Measurements from ENCODE around the gene HERC5.
"Not testable (repeated sequence)": the region's sequence is repeated elsewhere in the genome, so short reads cannot be mapped to it uniquely, and the experiment has no call there.

HERC5 gene

DNA sequence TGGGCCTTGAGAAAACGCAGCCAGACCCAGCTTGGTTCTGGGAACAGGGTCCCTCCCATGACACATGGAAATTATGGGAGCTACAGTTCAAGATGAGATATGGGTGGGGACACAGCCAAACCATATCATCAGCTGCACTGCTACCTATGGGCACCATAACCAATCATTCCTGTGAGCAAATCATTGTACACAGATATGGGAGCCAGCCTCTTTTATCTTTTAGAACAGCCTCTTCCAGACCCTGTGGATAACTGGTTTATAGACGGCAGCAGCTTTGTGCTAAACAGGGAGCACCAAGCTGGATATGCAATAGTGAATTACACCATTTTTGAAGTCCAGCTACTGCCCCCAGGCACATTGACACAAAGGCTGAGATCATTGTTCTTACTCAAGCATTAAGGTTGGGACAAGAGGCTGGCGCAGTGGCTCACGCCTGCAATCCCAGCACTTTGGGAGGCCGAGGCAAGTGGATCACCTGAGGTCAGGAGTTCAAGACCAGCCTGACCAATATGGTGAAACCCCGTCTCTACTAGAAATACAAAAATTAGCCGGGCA, 8.6 kb upstream of the HERC5 start:
- DNase-seq (ENCODE audit: low read depth): not testable (repeated sequence)

DNA sequence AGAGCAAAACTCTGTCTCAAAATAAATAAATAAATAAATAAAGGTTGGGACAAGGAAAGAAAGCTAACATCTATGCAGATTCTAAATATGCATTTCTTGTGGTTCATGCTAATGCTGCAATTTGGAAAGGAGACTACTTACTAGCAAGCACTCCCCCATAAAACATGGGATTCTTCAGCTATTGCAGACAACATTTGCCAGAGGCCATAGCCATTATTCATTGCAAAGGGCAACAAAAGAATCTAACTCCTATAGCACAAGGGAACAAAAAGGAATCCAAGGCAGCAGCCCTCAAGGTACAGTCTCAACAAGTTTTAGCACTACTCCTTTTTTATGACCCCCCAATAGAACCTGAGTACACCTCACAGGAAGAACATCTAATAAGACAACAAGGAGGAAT, 8.0 kb upstream of the HERC5 start:
- DNase-seq (ENCODE audit: low read depth): no peak

DNA sequence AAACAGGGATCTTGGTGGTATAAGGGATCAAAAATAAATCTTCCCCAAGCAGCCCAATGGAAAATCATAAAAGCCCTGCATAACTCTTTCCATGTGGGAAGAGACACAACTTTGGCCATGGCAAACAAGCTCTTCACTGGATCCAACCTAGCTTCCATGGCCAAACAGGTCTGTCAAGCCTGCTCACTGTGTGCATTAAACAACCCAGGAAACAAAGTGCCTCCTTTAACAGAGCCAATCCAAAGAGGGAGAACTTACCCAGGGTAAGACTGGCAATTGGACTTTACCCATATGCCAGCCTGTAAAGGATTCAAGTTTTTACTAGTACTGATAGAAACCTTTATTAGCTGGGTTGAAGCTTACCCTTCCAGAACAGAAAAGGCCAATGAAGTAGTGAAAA, 7.6 kb upstream of the HERC5 start:
- no peak for DNase-seq (ENCODE audit: low read depth)

DNA sequence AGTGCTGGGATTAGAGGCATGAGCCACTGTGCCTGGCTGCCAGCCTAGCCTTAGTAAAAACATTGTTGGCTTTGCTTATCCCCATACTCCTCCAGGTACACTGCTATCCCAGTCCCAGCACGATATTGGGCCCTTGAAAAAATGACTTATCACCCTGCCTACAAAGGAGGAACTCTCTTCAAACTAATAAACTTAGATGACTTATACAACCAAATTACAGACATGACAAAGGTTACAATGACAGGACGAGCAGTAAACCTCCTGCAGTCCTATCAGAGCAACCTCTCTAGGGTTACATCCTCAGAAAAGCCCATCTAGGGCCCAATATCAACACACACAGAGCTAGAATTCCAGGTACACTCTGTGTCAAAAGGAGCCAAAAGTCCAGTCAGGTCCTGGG, 5.7 kb upstream of the HERC5 start:
- DNase-seq (ENCODE audit: low read depth): no peak

DNA sequence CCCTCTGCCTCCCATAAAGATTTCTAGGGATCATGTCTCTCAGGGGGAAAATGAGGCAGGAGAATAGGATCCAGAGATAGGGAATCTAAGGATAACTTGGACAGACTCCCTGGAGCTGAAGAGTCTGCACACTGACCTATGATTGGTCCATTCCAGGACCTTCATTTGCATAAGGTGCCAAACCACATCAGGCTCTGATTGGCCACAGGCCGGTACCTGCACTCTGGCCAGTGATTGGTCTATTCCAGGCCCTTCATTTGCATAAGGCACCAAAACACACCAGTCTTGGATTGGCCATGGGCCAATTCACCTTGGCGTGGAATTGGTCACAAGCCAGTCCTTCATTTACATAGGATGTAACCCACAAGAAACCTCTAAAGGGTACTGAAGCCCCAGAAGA, 4.0 kb upstream of the HERC5 start:
- DNase-seq (ENCODE audit: low read depth): no peak

DNA sequence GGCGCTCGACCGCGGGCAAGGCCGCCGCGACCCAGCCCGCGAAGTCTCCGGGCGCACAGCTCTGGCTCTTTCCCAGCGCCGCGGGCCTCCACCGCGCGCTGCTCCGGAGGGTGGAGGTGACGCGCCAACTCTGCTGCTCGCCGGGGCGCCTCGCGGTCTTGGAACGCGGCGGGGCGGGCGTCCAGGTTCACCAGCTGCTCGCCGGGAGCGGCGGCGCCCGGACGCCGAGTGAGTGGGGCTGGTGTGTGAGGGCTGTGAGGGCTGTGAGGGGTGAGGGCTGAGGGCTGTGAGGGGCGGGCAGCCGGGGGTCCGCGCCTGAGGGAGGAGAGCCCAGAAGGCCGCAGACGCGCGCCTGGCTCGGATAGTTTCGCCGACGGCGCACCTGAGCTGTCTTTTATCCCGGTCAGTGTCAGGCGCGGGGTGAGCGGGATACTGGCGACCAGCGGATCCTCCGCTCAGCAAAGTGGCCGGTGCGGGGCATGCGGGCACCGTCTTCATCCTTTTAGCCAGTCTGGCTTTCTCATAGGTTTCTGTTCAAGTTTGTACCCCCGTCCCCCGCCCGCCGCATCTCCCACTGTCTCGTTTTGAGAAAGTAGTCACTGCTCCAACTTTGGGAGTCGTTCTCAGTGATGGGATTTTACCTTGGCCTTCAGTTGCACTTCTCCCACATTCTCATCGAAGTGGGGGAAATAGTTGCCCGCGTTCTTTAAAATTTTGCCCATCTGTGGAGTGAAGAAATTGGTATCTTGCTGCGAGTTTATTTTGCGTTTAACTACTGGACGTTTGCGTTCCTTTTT, 586 bp downstream of the HERC5 start:
- DNase-seq (ENCODE audit: low read depth): no peak

DNA sequence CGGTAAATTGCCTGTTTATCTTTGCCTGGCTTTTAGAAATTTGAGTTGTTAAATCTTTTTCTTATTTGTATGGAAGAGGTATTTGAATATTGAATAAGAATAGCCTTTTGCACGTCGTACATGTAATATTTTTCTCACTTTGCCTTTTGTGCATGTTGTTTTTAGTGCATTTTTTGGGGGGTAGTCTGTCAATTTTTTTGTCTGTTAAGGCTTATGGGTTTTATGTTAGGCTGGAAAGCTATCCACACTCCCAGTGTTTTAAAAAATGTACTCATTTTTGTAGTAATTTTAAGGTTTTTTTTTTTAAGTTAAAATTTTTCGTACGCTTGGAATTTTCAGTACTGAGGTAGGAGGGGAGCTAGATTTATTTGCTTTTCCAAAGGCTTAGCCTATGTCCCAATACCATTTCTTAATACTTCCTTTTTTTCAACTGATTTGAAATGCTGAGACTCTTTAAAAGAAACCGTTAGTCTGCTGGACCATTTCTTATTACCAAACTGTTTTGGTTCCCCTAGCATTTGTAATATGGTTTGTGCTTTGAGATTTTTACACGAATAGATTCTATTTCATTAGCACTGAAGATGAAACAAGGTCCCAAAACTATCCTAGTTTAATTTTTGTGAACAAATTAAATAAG, 1.3 kb downstream of the HERC5 start:
- no peak for DNase-seq (ENCODE audit: low read depth)

DNA sequence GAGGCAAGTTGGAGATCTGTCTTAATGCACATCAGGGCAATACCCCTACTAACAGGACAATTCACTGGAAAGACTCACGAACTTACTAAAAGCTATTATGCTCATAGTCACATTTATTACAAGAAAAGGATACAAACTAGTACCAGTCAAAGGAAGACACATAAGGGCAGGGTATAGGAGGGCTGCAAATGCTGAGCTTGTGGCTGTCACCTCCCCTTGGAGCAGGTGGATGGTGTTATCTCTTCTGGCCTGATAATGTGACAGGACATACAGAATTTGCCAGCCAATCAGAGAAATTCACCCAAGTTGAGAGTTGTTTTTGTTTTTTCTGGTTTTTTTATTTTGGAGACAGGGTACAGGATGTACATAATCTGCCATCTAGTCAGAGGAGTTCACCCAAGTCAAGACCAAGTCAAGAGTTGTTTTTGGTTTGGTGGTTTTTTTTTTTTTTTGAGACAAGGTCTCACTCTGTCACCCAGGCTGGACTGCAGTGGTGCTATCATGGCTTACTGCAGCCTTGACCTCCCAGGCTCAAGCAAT, 8.8 kb downstream of the HERC5 start:
- DNase-seq (ENCODE audit: low read depth): no peak

DNA sequence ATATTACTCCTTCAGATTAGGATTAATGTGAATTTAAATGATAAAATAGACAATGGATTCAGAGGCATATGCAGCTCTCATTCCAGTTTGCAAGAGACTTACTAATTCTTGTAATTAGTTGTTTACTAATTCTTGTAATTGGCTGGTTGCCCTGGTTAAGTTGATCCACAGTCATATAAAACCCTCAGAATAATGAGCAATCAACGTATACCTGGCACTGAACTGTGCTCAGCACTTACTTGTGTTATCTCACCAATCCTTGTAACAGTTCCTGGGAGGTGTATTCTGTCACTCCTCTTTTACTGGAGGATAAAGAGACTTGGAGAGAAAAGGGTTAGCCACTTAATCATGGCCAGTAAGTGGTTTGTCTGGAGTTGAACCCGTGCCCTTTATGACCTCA, 10.5 kb downstream of the HERC5 start:
- DNase-seq (ENCODE audit: low read depth): no peak

DNA sequence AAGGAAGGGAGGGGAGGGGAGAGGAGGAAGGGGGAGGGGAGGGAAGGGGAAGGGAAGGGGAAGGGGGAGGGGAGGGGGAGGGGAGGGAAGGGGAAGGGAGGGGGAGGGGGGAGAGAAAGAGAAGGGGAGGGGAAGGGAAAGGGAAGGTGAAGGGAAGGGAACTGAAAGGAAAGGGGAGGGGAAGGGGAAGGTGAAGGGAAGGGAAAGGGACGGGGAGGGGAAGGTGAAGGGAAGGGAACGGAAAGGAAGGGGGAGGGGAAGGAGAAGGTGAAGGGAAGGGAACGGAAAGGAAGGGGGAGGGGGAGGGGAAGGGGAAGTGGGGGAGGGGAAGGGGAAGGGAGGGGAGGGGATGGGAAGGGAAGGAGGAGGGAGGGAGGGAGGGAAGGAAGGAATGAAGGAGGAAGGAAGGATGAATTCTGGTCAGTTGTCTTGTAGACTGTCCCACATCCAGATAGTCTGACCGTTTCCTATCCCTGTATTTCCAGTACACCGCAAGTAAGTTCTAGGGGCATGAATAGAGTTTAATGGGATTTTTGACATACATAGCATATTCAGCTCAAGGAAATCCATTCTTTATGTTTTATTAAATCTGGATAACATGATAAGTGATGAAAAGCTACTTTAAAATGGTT, 20.4 kb downstream of the HERC5 start:
- DNase-seq (ENCODE audit: low read depth): no peak

DNA sequence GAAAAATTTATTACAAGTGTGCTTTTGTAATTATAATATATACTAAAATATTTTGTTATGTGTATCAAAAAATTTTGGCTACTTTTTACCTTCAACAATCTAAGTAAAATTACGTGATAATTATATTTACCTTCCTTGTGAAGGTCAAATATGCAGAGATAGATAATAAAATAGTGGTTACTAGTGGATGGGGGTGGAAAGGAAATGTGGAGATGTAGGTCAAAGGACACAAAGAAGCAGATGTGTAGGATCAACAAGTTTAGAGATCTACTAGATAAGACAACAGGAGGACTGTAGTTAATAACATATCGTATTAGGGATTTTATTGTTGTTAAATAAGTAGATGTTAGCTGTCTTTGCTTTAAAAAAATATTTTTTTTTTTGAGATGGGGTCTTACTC, 21.3 kb downstream of the HERC5 start:
- no peak for DNase-seq (ENCODE audit: low read depth)

DNA sequence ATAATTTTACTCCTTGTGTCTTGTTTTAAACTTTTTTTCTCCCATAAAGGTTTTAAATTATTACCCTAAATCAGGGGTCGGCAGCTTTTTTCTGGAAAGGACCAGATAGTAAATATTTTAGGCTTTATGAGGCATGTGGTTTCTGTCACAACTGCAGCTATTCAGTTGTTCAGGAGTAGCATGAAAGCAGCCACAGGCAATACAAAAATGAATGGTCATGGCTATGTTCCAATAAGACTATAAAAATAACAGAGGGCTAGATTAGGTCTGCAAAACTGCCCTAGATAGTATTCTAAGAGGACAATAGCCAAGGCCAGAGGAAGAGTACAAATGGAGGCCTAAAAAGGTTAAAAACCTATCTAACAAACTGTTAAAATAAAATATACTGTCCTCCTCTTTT, 24.6 kb downstream of the HERC5 start:
- no peak for DNase-seq (ENCODE audit: low read depth)

DNA sequence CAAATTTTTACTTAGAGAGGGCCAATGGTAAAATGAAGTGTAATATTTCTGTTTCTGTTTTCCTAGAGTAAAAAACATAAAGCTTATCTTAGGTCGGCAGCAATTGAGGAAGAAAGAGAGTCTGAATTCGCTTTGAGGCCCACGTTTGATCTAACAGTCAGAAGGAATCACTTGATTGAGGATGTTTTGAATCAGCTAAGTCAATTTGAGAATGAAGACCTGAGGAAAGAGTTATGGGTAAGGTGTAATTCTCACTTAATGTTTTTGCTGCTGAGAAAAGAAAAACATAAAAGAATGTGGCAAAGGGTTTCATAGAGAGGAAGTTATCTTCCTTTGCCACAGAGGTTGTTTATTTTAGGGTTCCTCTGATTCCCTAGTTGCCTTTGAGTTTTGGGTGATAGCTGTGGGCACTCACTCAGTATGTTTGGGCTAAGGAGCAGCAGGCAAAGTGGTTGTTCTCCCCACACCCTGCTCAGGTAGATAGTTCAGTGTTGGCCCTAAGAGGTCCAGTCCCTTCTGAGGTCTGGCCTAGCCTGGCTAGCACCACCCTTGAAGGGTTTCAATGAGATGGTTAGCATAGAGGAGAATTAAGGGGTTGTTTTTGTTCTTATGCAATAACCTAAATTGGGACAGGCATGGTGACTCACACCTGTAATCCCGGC, 32.3 kb downstream of the HERC5 start:
- no peak for DNase-seq (ENCODE audit: low read depth)

DNA sequence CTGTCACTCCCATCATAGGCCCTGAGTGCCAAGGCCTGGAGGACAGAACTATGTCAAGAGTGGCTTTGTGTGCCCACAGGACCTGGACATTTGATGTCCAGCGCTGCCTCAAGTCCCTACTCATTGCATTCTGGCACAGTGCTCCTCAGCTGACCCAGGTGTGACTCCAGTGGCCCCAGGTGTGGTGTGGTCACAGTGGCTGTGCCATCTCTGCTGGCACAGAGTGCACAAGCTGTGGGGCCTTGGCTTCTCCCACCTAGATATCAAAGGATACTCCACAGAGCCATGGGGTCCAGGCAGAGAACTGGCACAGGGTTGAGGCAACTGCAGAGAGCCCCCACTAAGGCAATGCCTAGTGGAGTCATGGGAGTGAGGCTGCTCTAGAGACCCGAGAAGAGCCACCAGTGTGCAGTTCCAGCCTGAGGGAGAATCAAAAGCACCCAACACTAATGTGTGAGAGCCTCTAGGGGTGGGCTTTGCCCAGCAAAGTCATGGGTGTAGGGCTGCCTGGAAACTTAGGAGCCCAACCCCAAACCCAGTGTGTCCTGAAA, 41.0 kb downstream of the HERC5 start:
- no peak for DNase-seq (ENCODE audit: low read depth)

DNA sequence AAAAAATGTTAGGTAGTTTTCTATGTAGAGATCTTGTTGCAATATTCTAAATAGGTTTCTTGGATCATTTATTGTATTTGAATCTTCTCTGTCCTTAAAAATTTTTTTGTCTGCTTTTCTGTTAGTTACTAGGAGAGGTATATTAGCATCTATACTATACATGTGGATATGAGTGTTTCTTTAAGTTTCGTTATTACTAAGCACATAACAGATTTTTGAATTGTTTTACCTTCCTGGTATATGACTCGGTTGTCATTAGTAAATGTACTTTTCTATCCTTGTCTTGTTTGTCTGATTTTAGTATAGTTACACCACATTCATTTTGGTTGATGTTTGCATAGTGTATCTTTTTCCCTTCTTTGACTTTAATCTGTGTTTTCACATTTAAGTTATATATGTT, 46.4 kb downstream of the HERC5 start:
- DNase-seq (ENCODE audit: low read depth): no peak

DNA sequence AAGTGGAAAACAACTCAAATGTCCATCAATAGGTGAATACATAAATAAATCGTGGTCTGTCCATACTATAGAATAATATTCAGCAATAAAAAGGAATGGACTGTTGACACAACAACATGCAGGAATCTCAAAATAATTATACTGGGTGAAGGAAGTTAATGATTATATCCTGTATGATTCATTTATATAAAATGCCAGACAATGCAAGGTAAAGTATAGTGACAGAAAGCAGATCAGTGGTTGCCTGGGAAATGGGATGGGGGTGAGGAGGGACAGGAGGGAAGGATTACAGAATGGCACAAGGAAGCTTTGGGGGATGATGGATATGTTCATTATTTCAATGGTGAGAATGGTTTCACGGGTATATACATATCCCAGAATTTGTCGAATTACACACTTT, 54.3 kb downstream of the HERC5 start:
- no peak for DNase-seq (ENCODE audit: low read depth)

DNA sequence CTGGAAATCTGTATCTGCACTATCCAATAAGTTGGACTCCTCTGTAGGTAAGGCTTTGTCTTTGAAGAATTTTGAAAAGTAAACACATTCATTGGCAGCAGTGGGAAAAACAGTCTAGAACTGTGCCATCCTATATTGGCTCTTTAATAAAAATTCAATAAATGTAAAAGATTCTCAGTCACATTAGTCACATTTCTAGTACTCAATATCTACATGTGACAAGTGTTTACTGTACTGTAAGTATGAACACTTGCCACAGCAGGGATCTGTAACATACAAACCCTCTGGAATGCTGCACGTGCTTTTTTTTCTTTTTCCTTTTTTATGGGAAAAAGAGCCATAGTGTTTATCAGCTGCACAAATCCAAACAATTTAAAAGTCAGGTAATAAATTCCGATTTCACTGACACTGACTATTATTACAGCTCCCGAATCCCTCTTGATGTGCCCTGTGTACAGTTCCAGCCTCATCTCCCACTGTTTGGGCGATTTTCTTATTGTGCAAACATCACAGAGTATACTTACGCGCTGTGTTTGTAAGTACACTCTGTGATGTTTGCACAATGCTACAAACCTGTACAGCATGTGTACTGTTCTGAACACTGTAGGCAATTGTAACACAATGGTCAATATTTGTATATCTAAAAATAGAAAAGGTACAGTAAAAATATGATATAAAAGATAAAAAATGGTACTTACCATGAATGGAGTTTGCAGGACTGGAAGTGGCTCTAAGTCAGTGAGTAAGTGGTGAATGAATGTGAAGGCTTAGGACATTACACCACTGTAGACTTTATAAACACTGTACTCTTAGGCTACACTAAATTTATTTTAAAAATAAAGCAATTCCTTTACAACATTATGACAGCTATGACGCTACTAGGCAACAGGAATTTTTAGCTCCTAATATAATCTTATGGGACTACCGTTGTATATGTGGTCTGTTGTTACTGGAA, 57.9 kb downstream of the HERC5 start:
- DNase-seq (ENCODE audit: low read depth): no peak

DNA sequence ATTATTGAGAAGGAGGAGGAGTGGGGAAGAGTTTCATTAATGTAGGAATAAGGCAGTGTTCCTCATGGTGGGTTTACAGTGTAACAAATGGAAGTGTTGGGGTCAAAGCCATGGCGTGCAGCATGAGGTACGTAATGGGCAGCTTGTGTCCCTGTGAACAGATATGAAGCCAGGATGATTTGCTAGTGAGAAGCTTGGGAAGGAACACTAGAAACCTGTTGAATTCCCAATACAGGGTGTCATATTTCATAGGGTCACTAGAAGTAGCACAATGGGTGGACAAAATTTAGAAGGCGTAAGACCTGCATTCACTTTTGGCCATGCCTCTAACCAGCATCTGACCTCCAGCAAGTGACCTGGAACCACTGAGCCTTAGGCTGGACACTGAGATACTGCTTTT, 59.8 kb downstream of the HERC5 start:
- DNase-seq (ENCODE audit: low read depth): no peak

DNA sequence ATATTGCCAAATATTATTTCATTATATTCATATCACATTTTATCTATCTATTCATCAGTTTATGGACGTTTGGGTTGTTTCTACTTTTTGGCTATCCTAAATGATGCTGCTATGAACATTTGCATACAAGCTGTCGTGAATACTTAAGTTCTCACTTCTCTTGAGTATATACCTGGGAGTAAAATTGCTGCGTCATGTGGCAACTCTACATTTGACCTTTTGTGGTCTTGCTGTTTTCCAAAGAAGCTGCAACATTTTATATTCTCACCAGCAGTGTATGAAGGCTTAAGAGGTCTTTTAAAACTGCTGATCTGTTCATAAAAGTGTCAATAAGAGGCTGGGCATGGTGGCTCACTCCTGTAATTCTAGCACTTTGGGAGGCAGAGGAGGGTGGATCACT, 60.9 kb downstream of the HERC5 start:
- no peak for DNase-seq (ENCODE audit: low read depth)

DNA sequence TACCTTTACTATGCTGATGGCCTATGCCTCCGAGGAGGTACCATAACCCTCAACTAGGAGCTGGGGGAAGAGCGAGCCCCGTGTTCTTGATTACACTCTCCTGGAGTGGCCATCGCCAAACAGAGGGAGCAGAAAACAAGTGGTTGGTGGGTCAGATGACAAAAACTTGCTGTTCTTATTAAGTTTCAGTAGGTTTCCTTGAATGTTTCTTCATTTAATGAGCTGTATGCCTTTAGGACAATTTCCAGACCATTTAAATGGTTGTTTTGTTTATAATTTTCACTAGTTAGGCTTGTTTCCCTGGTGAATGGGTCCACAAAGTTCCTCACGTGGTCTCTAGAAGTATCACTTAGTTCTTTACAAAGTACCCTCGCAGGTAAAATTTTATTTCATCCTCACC, 62.0 kb downstream of the HERC5 start:
- DNase-seq (ENCODE audit: low read depth): no peak

Measured in GM04503 (cell line).